K562 (cell line): ENCODE measurements around the gene EFCAB13. TPM values are rescaled to one million over a fixed set of nuclear protein-coding genes. Genes with fewer than 3 reads are reported as not detected.

Experiments used
- ATAC-seq: fragments of 200-7000 bp; cut with Tn5 transposase; 3 replicates; pipeline ENCODE4 v1.9.1; 2020; ENCODE audit warnings: moderate library complexity
- BruUV-seq: library from RNA; stranded (reverse); fragments of 400-500 nt; replicated peaks from 2 replicates; lab custom pipeline; 2021; lab: Mats Ljungman, UMichigan
- CTCF ChIA-PET: fragments of 300-600 bp; formaldehyde crosslinking; extraction: SDS; loops from one replicate; lab custom pipeline; 2021; ENCODE audit warnings: low intra/inter-chr PET ratio; lab: Yijun Ruan, JAX
- POLR2A ChIA-PET: fragments of 300-600, 350-650 bp; sonication (Branson Sonifier 250); formaldehyde crosslinking; extraction: SDS; loops from one replicate; lab custom pipeline; 2021; ENCODE audit warnings: antibody characterized with exemption, inconsistent platforms; lab: Yijun Ruan, JAX
- DNase-seq, 4 experiments: peaks; one replicate each; pipeline versions ENCODE4 v3.0.0 to v3.0.0-alpha.2; 2011 to 2018; ENCODE audit warnings: low spot score in 3 of 4, mixed read lengths in 3 of 4; ENCODE audit errors: extremely low read depth in 1 of 4
- FAIRE-seq: peaks from 2 replicates; lab custom pipeline; 2011; peaks lifted over from hg19 to GRCh38; lab: Jason Lieb, UNC
- H2AFZ ChIP-seq: 2 replicates; pipeline ENCODE4 v1.6.0; 2011; ENCODE audit warnings: low read depth, low read length, control low read depth, inconsistent platforms
- H3K27ac ChIP-seq: fragments of 200-600 bp; 3 replicates; pipeline ENCODE4 v1.8.0; 2011; ENCODE audit warnings: low read depth, mild to moderate bottlenecking, control low read depth, inconsistent platforms, low read length, moderate library complexity, mixed read lengths; ENCODE audit errors: extremely low read depth
- H3K27me3 ChIP-seq, 2 experiments: fragments of 300-600 bp in 1 of 2; 2 replicates in 1 of 2; 3 replicates in 1 of 2; pipeline versions ENCODE4 v1.6.0 to v1.8.0; 2011; ENCODE audit warnings: inconsistent platforms in 2 of 2, low read length in 2 of 2, mild to moderate bottlenecking in 1 of 2, mixed read lengths in 1 of 2, moderate library complexity in 1 of 2; ENCODE audit not compliant: control insufficient read depth in 2 of 2, insufficient read depth in 2 of 2
- H3K36me3 ChIP-seq: fragments of 300-600 bp; 3 replicates; pipeline ENCODE4 v1.8.0; 2011; ENCODE audit warnings: mild to moderate bottlenecking, low read length, inconsistent platforms; ENCODE audit not compliant: control insufficient read depth, insufficient read depth
- H3K4me1 ChIP-seq, 2 experiments: fragments of 200-600 bp in 1 of 2; replicated peaks in 1 of 2; 2 replicates in 1 of 2; 3 replicates in 1 of 2; pipeline versions ENCODE4 v1.5.1 to v1.8.0; 2011; ENCODE audit warnings: inconsistent platforms in 2 of 2, low read length in 2 of 2, mild to moderate bottlenecking in 1 of 2, mixed read lengths in 1 of 2, moderate library complexity in 1 of 2; ENCODE audit not compliant: control insufficient read depth in 2 of 2, insufficient read depth in 2 of 2
- H3K4me2 ChIP-seq: 2 replicates; pipeline ENCODE4 v1.6.1; 2011; ENCODE audit warnings: low read length, control low read depth, inconsistent platforms, mixed read lengths; ENCODE audit not compliant: insufficient read depth
- H3K4me3 ChIP-seq: fragments of 200-600 bp; sonication (generic), shearing (Covaris generic); 2 replicates; pipeline ENCODE4 v1.5.1; 2016; ENCODE audit warnings: control low read depth, inconsistent platforms
- H3K79me2 ChIP-seq: fragments of 200-600 bp; 3 replicates; pipeline ENCODE4 v1.8.0; 2011; ENCODE audit warnings: low read length, inconsistent platforms; ENCODE audit not compliant: control insufficient read depth, insufficient read depth
- H3K9ac ChIP-seq, 2 experiments: 2 replicates each; pipeline versions ENCODE4 v1.6.0 to v1.6.1; 2011; ENCODE audit warnings: low read depth in 2 of 2, low read length in 2 of 2, control low read depth in 1 of 2, inconsistent platforms in 1 of 2, mild to moderate bottlenecking in 1 of 2, mixed read lengths in 1 of 2; ENCODE audit not compliant: insufficient read depth in 1 of 2
- H3K9me1 ChIP-seq: one replicate; pipeline ENCODE4 v1.6.0; 2011; ENCODE audit warnings: inconsistent platforms, mild to moderate bottlenecking, low read length, moderate library complexity; ENCODE audit not compliant: control insufficient read depth, insufficient read depth
- H3K9me3 ChIP-seq: replicated peaks from 2 replicates; pipeline ENCODE4 v1.5.1; 2011; ENCODE audit warnings: low read depth, low read length, inconsistent platforms; ENCODE audit not compliant: control insufficient read depth, insufficient read depth
- H4K20me1 ChIP-seq: replicated peaks from 2 replicates; pipeline ENCODE4 v1.6.1; 2011; ENCODE audit warnings: low read length, inconsistent platforms, mixed read lengths; ENCODE audit not compliant: control insufficient read depth, insufficient read depth
- CBX3 ChIP-seq, 2 experiments: IDR thresholded peaks; 1 replicate in 1 of 2; 2 replicates in 1 of 2; pipeline ENCODE4 v1.6.1; 2012; ENCODE audit warnings: inconsistent platforms in 2 of 2, low read length in 2 of 2, borderline replicate concordance in 1 of 2, control low read depth in 1 of 2
- HDAC8 ChIP-seq: fragments of 450-650 bp; IDR thresholded peaks from 2 replicates; pipeline ENCODE4 v1.6.1; 2016; ENCODE audit warnings: mild to moderate bottlenecking, missing genetic modification characterization, moderate library complexity, missing compliant biosample characterization
- HLTF ChIP-seq: fragments of 450-650 bp; IDR thresholded peaks from 2 replicates; pipeline ENCODE4 v1.6.1; 2016
- MBD1 ChIP-seq: fragments of 250-450 bp; sonication (Bioruptor Pico); IDR thresholded peaks from 2 replicates; pipeline ENCODE4 v1.8.0; 2022; ENCODE audit warnings: inconsistent platforms
- MXD1 ChIP-seq: fragments of 250-450 bp; sonication (Bioruptor Pico); IDR thresholded peaks from 2 replicates; pipeline ENCODE4 v1.8.0; 2021; ENCODE audit warnings: borderline replicate concordance, mild to moderate bottlenecking, moderate library complexity; ENCODE audit not compliant: poor library complexity, severe bottlenecking
- RBBP5 ChIP-seq: fragments of 200-600 bp; sonication (generic); IDR thresholded peaks from 2 replicates; pipeline ENCODE4 v1.6.1; 2012; ENCODE audit warnings: borderline replicate concordance, mild to moderate bottlenecking, low read length, control low read depth, inconsistent platforms; ENCODE audit not compliant: insufficient read depth, poor library complexity, severe bottlenecking
- THRAP3 ChIP-seq: fragments of 450-650 bp; IDR thresholded peaks from 2 replicates; pipeline ENCODE4 v1.6.1; 2016; ENCODE audit warnings: mild to moderate bottlenecking, inconsistent platforms, borderline replicate concordance
- ZBTB9 ChIP-seq: fragments of 450-650 bp; formaldehyde crosslinking; IDR thresholded peaks from 2 replicates; pipeline ENCODE4 v1.4.0; 2020; ENCODE audit warnings: mild to moderate bottlenecking, moderate library complexity
- ZNF146 ChIP-seq: IDR thresholded peaks from one replicate; pipeline ENCODE4 v1.6.1; 2018; ENCODE audit warnings: missing compliant biosample characterization; ENCODE audit not compliant: unreplicated experiment
- WGBS: fragments of 100-300 bp; shearing (Covaris generic); methylation state at CpG from one replicate; pipeline ENCODE4 v1.1.6; 2016; ENCODE audit warnings: low coverage, mixed read lengths; ENCODE audit not compliant: insufficient coverage; ENCODE audit errors: missing lambda C conversion rate; 5-methylcytosine and 5-hydroxymethylcytosine counted together
- in situ Hi-C: fragments of 300-500 bp; cut with MboI; formaldehyde crosslinking; loops from 4 replicates; pipeline ENCODE4 v1.15.0; 2018; ENCODE audit warnings: inconsistent platforms, mixed read lengths
- intact Hi-C: fragments of 100-400 bp; cut with micrococcal nuclease; formaldehyde crosslinking; loops from 2 replicates; pipeline ENCODE4 v1.14.2; 2022
- polyA plus RNA-seq, 8 experiments: library from polyadenylated mRNA; depleted of rRNA in 4 of 8; stranded (reverse) in 5 of 8; unstranded in 3 of 8; fragments of >200 nt; fragmentation: Nextera tagmentation in 2 of 8; fragmentation: Illumina TruSeq in 1 of 8; extraction: Ambion mirVana in 2 of 8; extraction: Trizol in 1 of 8; gene quantifications; 2 replicates each; pipeline versions ENCODE4 v1.2.1 to v1.2.3, GENCODE V29; 2011 to 2014; ENCODE audit warnings: inconsistent platforms in 1 of 8, missing spikeins in 1 of 8
- total RNA-seq, 7 experiments: library from RNA; depleted of rRNA in 6 of 7; stranded (reverse); fragments of >200 nt in 6 of 7; fragmentation: Illumina TruSeq in 2 of 7; extraction: Trizol in 2 of 7; gene quantifications; 2 replicates each; pipeline versions ENCODE4 v1.2.1 to v1.2.3, GENCODE V29; 2011 to 2021; ENCODE audit warnings: low replicate concordance in 1 of 7

EFCAB13 gene
- total and polyA plus RNA-seq, 9 of the 15 experiments (the other 6 are each of a cell fraction or from before 2014, with no cell fraction given), result 0.32 to 1.3 (median 0.95) TPM

GRCh38 chr17:47373002-47373401, 49.2 kb downstream of the EFCAB13 start (continued):
- no peak for TF ChIP-seq ZBTB9 (CRISPR knock-in tag)
- peak in 1 of 2 experiments; percentile 77; a peak in 2 of 3 replicates for TF ChIP-seq CBX3 (IDR thresholded peaks at IDR 0.05; ENCODE audit: borderline replicate concordance in 1 of 2, low read length in 2 of 2)
- peak; percentile 65; the same call in 1 of the 2 replicates for TF ChIP-seq THRAP3

- TF ChIP-seq MXD1 (CRISPR knock-in tag) (no peak), HLTF (no peak), HDAC8 (tag) (no peak), RBBP5 (no peak), MBD1 (no peak), ZNF146 (CRISPR knock-in tag) (no peak)
- FAIRE-seq (no peak), ATAC-seq (no peak), DNase-seq (no peak)
- Histone ChIP-seq H3K9me1 (no peaks in the 10 kb centered on the region), H2AFZ (no peak overlapping the region), H3K4me2 (no peak overlapping the region), H3K4me1 (no peaks in the 10 kb centered on the region), H3K27me3 (no peaks in the 10 kb centered on the region), H3K79me2 (no peaks in the 10 kb centered on the region), H3K9me3 (peaks cover 3% of the 10 kb centered on the region; the same call in 1 of the 2 replicates), H3K27ac (no peak overlapping the region), H3K9ac (no peak overlapping the region), H3K36me3 (no peaks in the 10 kb centered on the region), H3K4me3 (no peak overlapping the region), H4K20me1 (no peaks in the 10 kb centered on the region)
- in situ Hi-C loops (no loop called here), intact Hi-C loops (no loop called here)
- WGBS, result 0% methylated on average over 1 of the region's 1 CpG
- ChIA-PET POLR2A (no interaction called here), CTCF (no interaction called here)
- no TSS peak for BruUV-seq
These were observed 52.5 kb downstream of the EFCAB13 start for GRCh38 chr17:47376247-47376646.
